Measurements from ENCODE around the gene DRGX. TPM values are rescaled to one million over a fixed set of nuclear protein-coding genes. Genes with fewer than 3 reads are reported as not detected.
A peak's percentile ranks its signal among the peaks of the same experiment; 100 is the strongest.

Gene DRGX
- total RNA-seq, 1 donor from 2014 or later, result not detected

DNA sequence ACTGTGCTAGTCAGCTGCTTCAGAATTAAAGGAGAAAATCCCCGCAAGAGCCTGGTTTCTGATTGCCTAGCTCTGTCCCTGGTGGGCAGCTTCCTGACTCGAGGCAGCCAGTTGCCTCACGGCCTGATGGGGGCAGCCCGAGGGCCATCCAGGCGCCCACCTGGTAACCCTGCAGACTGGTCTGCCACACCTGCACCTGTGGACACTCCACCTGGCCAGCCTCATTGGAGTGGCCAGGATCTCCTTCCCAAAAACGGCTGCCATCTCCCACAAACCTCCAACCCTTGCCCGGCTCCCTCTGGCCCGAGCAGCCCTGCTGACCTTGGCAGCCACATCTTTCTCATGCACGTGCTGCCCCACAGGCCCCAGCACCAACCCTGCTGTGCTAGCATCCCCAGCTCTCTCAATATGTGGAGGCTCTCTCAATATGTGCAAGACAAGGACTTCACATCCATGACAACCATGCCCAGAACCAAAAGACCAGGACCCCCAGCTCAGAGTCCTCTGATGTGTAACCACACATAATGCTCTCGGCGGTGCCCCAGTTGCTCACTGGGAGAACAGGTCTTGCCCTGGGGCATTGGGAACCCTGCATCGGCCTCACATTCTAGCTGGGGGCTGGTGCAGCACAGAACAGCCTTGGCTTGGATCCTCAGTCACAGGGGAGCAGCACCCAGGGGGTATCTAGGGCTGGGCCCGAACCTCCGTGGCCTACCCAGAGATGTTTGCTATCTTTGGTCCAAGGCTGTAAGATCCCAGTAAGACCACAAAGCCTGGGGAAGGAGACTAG lies 14.6 kb downstream of the DRGX start:
- intact Hi-C loops (cut with micrococcal nuclease), result no loop called here
- no peaks in the 10 kb centered on the region for H3K9me3 ChIP-seq (replicated peaks)
- no peak for DNase-seq
- no peak for TF ChIP-seq CTCF (IDR thresholded peaks at IDR 0.05; ENCODE audit: borderline replicate concordance)
- H3K36me3 ChIP-seq, result no peaks in the 10 kb centered on the region
- H3K27me3 ChIP-seq (ENCODE audit: low read depth), result peaks cover 51% of the 10 kb centered on the region
- no peak overlapping the region for H3K4me3 ChIP-seq
- H3K4me1 ChIP-seq, result peaks cover under 1% of the 10 kb centered on the region
- no peak overlapping the region for H3K27ac ChIP-seq (replicated peaks)

DNA sequence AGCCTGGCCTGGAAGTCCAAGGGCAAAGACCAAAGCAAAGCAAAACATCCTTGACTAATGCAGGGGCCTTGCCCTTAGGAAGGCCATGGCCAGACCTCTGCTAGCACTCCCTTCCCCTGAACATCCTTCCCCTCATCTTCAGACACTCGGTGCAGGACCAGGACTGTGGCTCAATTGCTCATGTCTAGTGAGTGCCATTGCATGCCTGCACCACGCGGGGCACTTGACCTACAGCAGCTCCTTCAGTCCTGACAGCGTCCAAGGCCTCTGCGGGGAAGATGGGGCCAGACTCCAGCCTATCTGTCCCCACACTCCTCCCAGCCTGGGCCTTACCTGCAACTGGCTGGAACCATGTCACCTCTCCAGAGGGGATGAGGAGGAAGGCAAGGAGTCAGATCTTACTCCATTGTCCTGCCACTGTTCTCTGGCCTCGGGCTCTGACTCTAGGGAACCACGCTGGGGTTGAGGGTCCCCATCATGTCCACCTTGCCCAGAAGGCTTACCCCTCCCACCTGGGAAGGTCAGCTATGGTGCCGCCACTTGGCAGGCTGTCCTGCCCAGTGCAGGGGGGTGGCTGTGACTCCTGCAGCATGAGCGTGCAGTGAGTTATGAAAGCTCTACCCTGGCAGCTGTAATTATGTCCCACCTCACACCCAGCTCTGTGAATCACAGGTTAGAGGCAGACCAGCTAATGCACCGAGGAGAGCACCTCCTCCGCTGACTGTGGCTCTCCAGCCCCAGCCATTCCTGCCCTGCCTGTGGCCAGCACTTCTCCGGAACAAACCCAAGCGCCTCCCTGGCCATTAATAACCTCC lies 16.1 kb downstream of the DRGX start:
- Histone ChIP-seq H3K27me3 (ENCODE audit: low read depth) (peaks cover 36% of the 10 kb centered on the region), H3K4me1 (peaks cover 6% of the 10 kb centered on the region), H3K4me3 (no peak overlapping the region), H3K9me3 (replicated peaks) (no peaks in the 10 kb centered on the region), H3K36me3 (no peaks in the 10 kb centered on the region), H3K27ac (replicated peaks) (no peak overlapping the region)
- TF ChIP-seq CTCF (IDR thresholded peaks at IDR 0.05; ENCODE audit: borderline replicate concordance), result peak; percentile 42
- no peak for DNase-seq
- intact Hi-C loops (cut with micrococcal nuclease), result no loop called here

DNA sequence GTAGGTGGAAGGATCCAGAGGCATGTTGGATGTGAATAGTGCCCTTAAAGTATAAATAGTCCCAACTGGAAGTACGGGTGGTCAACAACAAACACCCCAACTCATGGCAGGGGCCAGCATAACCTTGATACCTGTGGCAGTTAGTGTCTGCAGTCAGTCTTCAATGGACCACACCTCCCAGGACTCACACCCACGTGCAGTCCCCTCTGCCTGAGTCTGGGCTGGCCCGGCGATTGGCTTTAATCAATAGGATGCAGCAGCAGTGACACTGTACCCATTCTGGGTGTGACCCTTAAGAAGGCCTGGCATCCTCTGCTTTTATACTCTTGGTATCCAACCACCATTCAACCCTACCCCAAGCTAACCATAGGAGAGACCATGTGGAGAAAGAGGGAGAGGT lies 18.6 kb downstream of the DRGX start:
- H3K4me1 ChIP-seq, result peaks cover 6% of the 10 kb centered on the region
- DNase-seq, result no peak
- no peak overlapping the region for H3K27ac ChIP-seq (replicated peaks)
- no peak for TF ChIP-seq CTCF (IDR thresholded peaks at IDR 0.05; ENCODE audit: borderline replicate concordance)
- no peaks in the 10 kb centered on the region for H3K36me3 ChIP-seq
- intact Hi-C loops (cut with micrococcal nuclease), result no loop called here
- H3K4me3 ChIP-seq, result no peak overlapping the region
- H3K27me3 ChIP-seq (ENCODE audit: low read depth), result peaks cover 11% of the 10 kb centered on the region
- H3K9me3 ChIP-seq (replicated peaks), result no peaks in the 10 kb centered on the region

DNA sequence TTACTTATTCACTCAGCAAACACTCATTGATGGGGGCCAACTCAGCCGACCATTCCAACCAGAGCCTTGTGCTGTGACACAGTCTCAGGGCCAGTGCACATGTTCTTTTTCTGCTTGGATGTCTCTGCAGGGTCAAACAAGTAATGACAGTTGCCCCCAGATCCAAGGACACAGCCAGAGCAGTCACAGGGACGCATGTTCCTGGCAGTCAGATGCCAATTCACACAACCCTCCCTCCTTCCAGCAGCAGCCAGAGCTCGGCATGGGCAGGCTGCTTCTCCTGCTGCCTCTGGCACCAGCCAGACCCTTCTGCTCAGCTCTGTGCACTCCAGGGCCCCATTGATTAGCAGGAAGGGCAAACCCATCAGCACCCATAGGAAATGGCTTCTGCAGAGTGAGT lies 20.3 kb downstream of the DRGX start:
- peak; percentile 32 for DNase-seq
- H3K27ac ChIP-seq (replicated peaks), result no peak overlapping the region
- peaks cover 6% of the 10 kb centered on the region for H3K4me1 ChIP-seq
- TF ChIP-seq CTCF (IDR thresholded peaks at IDR 0.05; ENCODE audit: borderline replicate concordance), result no peak
- intact Hi-C loops (cut with micrococcal nuclease), result no loop called here
- no peaks in the 10 kb centered on the region for H3K9me3 ChIP-seq (replicated peaks)
- H3K27me3 ChIP-seq (ENCODE audit: low read depth), result peaks cover 1% of the 10 kb centered on the region
- no peaks in the 10 kb centered on the region for H3K36me3 ChIP-seq
- H3K4me3 ChIP-seq, result no peak overlapping the region

DNA sequence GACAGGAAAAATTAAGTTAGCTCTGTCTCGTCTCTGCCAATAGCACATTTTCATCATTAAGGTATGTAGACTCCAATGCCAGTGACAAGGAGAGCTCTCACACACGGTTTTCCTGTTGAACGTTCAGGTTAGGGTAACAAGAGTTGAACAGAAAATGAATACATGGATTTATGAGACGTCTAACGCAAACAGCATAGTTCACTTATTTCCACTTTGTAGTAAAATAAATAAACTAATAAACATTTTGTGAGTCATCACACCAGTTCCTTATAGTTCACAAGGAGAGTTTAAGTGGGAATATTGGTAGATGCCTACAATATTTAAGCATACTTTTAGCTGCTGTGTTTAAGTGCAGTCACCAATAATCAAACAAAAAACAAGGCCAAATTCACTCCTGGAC lies 21.1 kb downstream of the DRGX start:
- H3K27ac ChIP-seq (replicated peaks), result no peak overlapping the region
- H3K4me1 ChIP-seq, result peaks cover 6% of the 10 kb centered on the region
- H3K4me3 ChIP-seq, result no peak overlapping the region
- DNase-seq, result no peak
- H3K9me3 ChIP-seq (replicated peaks), result no peaks in the 10 kb centered on the region
- no peak for TF ChIP-seq CTCF (IDR thresholded peaks at IDR 0.05; ENCODE audit: borderline replicate concordance)
- intact Hi-C loops (cut with micrococcal nuclease), result no loop called here
- no peaks in the 10 kb centered on the region for H3K27me3 ChIP-seq (ENCODE audit: low read depth)
- no peaks in the 10 kb centered on the region for H3K36me3 ChIP-seq

All from left ventricle myocardium inferior (tissue), 1 donor.